Fibroblast of villous mesenchyme (primary cell): ENCODE results near the gene RNF14. TPM values are rescaled to one million over a fixed set of nuclear protein-coding genes. Genes with fewer than 3 reads are reported as not detected.

Source experiments
- DNase-seq: peaks from one replicate; pipeline ENCODE4 v3.0.0-alpha.2; 2010; ENCODE audit warnings: low read depth
- H3K4me3 ChIP-seq: 2 replicates; pipeline ENCODE4 v1.5.1; 2011; ENCODE audit warnings: low read depth, mild to moderate bottlenecking, low read length
- CTCF ChIP-seq: IDR thresholded peaks from 2 replicates; pipeline ENCODE4 v1.5.1; 2012; ENCODE audit warnings: low read depth, mild to moderate bottlenecking, low read length; ENCODE audit not compliant: insufficient read depth
- total RNA-seq: library from RNA; depleted of rRNA; stranded (reverse); fragments of >200 nt; gene quantifications from 2 replicates; pipeline ENCODE4 v1.2.3, GENCODE V29; 2012

Gene RNF14
- total RNA-seq, 1 donor = 76.9 TPM

- H3K4me3 ChIP-seq = no peak overlapping the region
- no peak for TF ChIP-seq CTCF
- DNase-seq = no peak
Observed at GRCh38 chr5:141957367-141957996, 11.4 kb upstream of the RNF14 start.

- TF ChIP-seq CTCF = no peak
- DNase-seq = no peak
- no peak within 1 kb of the TSS for H3K4me3 ChIP-seq
Observed at GRCh38 chr5:141958113-141958512, 10.8 kb upstream of the RNF14 start, which contains the start of gene PCDH12. Gene PCDH12 (minus strand): TSS chr5:141958202. CDS start chr5:141957851, 351 bp downstream.

GRCh38 chr5:141958546-141959172, 10.2 kb upstream of the RNF14 start:
- TF ChIP-seq CTCF = no peak
- DNase-seq = peak; percentile 28
- no peak overlapping the region for H3K4me3 ChIP-seq

GRCh38 chr5:141960018-141960417, 8.9 kb upstream of the RNF14 start:
- no peak overlapping the region for H3K4me3 ChIP-seq
- no peak for DNase-seq
- peak; percentile 39 for TF ChIP-seq CTCF

- DNase-seq = peak; percentile 83
- TF ChIP-seq CTCF = peak; percentile 86
- H3K4me3 ChIP-seq = no peak overlapping the region
Observed at GRCh38 chr5:141960449-141961323, 8.2 kb upstream of the RNF14 start.

GRCh38 chr5:141961466-141961865, 7.4 kb upstream of the RNF14 start:
- no peak for DNase-seq
- no peak for TF ChIP-seq CTCF
- no peak overlapping the region for H3K4me3 ChIP-seq
